HG03432 (cell line): ENCODE measurements around the gene UBLCP1.
A peak's percentile ranks its signal among the peaks of the same experiment; 100 is the strongest.
"Not testable (repeated sequence)": the region's sequence is repeated elsewhere in the genome, so short reads cannot be mapped to it uniquely, and the experiment has no call there.

Source experiments
- ATAC-seq: cut with Tn5 transposase; IDR thresholded peaks from one replicate; pipeline ENCODE4 v1.9.1; 2021; ENCODE audit warnings: mild to moderate bottlenecking, moderate library complexity; ENCODE audit not compliant: unreplicated experiment

Gene UBLCP1

GRCh38 chr5:159249158-159249557, 13.9 kb upstream of the UBLCP1 start:
- no peak for ATAC-seq

GRCh38 chr5:159252195-159252594, 10.9 kb upstream of the UBLCP1 start:
- no peak for ATAC-seq

GRCh38 chr5:159257007-159257406, 6.1 kb upstream of the UBLCP1 start:
- ATAC-seq: no peak

GRCh38 chr5:159257629-159258283, 5.3 kb upstream of the UBLCP1 start:
- ATAC-seq: no peak

GRCh38 chr5:159258361-159258760, 4.7 kb upstream of the UBLCP1 start:
- ATAC-seq: no peak

- not testable (repeated sequence) for ATAC-seq
Observed at GRCh38 chr5:159260212-159260611, 2.9 kb upstream of the UBLCP1 start.

- ATAC-seq: peak; percentile 14
Observed at GRCh38 chr5:159262472-159262858, 625 bp upstream of the UBLCP1 start.

- ATAC-seq: peak; percentile 24
Observed at GRCh38 chr5:159263569-159263905, 447 bp downstream of the UBLCP1 start.

- ATAC-seq: not testable (repeated sequence)
Observed at GRCh38 chr5:159266764-159267163, 3.7 kb downstream of the UBLCP1 start.

- ATAC-seq: no peak
Observed at GRCh38 chr5:159269723-159270122, 6.6 kb downstream of the UBLCP1 start.

GRCh38 chr5:159273923-159274322, 10.8 kb downstream of the UBLCP1 start:
- no peak for ATAC-seq

GRCh38 chr5:159274676-159275075, 11.6 kb downstream of the UBLCP1 start:
- ATAC-seq: no peak

GRCh38 chr5:159286420-159287035, 23.4 kb downstream of the UBLCP1 start:
- ATAC-seq: no peak

- no peak for ATAC-seq
Observed at GRCh38 chr5:159290741-159291140, 27.7 kb downstream of the UBLCP1 start.

GRCh38 chr5:159294921-159295320, 31.8 kb downstream of the UBLCP1 start:
- ATAC-seq: no peak

- not testable (repeated sequence) for ATAC-seq
Observed at GRCh38 chr5:159297300-159297699, 34.2 kb downstream of the UBLCP1 start.

- ATAC-seq: no peak
Observed at GRCh38 chr5:159301466-159301865, 38.4 kb downstream of the UBLCP1 start.

- ATAC-seq: not testable (repeated sequence)
Observed at GRCh38 chr5:159301929-159302860, 39.1 kb downstream of the UBLCP1 start.

GRCh38 chr5:159303286-159303685, 40.2 kb downstream of the UBLCP1 start:
- no peak for ATAC-seq

- ATAC-seq: no peak
Observed at GRCh38 chr5:159304961-159305595, 42.0 kb downstream of the UBLCP1 start.

- no peak for ATAC-seq
Observed at GRCh38 chr5:159309689-159310433, 46.8 kb downstream of the UBLCP1 start.
